HG02884 (cell line): ENCODE data around the gene GOT1.

Experiments used
- ATAC-seq: cut with Tn5 transposase; IDR thresholded peaks from one replicate; pipeline ENCODE4 v1.9.1; 2021; ENCODE audit warnings: mild to moderate bottlenecking, moderate library complexity; ENCODE audit not compliant: unreplicated experiment

The GOT1 gene

DNA sequence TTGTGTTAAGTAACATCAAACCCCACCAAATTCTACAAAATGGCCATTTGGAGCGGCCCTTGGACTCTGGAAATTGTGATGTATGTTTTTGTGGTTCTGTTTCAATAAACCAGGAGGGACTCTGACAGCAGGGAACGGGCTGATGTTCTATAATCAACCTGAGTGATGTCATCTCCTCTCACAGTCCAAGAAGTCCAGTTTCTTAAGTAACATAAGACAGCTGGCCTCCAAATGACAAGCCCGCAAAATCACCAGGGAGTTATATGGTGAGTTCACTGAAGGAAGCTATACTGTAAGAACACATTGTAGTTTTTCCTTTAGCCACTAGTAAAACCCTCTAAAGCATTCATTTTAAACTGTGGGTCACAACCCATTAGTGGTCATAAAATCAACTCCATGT, 34.0 kb downstream of the GOT1 start:
- no peak for ATAC-seq

GRCh38 chr10:99395750-99396445, 34.5 kb downstream of the GOT1 start:
- ATAC-seq: no peak

DNA sequence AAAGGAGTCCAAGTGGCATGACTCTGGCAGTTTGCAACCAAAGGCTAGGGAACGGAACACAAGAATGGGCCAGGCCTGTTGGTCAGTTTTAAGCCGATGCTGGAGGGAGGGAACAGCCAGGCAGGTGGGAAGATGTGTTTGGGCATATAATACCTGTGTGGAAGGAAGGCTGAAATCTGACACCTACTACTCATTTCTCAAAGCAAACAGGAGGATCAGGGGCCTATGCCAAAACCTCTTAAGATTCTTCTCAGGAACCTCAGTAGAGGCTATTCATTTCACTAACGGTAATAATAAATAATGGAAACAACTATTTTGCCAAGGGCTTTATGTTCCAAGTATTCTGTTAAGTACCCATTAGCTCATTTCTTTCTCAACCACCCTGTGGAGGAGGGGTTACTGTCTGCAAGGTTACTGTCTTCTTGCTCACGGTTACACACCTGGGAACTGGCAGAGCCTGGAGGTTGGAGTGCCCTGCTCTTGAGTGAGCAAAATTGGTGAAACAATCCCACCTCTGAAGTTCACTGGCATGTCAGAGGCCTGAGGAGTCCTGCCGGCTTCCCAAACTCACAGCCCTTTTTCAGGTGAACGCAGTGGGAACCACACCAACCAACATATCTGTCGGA, 35.5 kb downstream of the GOT1 start:
- no peak for ATAC-seq

GRCh38 chr10:99394256-99394655, 36.2 kb downstream of the GOT1 start:
- no peak for ATAC-seq

- ATAC-seq: no peak
Observed at GRCh38 chr10:99393683-99394082, 36.7 kb downstream of the GOT1 start.

DNA sequence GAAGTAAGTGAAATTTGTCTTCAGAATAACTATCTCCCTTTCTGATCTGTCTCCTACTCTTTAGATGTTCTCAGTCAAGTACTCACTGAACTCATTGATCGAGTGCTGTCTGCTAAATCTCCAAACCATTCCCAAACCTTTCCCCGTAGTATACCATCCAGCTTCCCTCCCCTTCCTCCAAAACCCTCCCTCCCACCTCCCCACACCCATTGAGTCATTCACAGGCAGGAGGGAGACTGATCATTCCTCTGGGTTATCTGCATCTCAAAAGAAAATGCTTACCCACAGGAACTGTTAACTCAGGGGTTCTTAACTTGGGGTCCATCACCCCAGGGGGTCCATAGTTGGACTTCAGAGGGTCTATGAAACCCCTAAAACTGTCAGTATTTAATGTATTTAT, 37.4 kb downstream of the GOT1 start:
- ATAC-seq: no peak

DNA sequence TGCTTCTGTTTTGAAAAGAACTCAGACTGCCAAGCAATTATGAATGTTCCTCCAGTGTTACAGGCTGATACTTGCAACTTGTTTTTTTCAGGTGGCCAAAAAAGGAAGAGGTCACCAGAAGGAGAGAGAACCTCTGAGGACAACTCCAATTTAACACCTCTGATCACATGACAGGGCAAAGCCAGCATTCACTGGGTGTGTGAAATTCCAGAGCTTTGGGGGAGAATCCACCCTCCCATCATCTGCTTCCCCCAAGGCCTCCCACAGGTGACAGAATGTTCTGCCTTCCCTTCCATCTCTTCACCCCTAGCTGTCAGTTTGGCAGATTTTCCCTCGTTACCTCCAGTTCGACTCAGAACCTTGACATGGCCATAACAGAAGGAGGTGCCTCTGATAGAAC, 39.1 kb downstream of the GOT1 start:
- ATAC-seq: no peak

GRCh38 chr10:99389729-99390480, 40.5 kb downstream of the GOT1 start:
- ATAC-seq: no peak

DNA sequence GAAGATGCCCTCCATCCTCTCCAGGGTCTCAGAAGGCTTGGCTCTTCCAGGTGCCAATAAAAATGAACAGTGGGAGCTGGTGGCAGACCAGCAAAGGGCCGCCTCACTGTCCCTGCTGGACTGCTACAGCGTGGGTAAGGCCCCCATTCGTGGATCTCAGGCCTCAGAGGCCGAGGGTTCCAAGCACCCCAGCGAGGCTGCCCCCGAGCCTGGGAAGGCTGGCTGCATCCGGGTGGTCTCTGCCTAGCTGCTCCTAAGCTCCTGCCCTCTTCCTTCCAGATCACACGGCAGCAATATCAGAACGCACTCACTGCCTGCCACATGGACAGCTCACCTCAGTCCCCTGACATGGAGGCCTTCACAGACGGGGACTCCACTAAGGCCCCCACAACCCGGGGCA, 42.9 kb downstream of the GOT1 start:
- ATAC-seq: no peak

DNA sequence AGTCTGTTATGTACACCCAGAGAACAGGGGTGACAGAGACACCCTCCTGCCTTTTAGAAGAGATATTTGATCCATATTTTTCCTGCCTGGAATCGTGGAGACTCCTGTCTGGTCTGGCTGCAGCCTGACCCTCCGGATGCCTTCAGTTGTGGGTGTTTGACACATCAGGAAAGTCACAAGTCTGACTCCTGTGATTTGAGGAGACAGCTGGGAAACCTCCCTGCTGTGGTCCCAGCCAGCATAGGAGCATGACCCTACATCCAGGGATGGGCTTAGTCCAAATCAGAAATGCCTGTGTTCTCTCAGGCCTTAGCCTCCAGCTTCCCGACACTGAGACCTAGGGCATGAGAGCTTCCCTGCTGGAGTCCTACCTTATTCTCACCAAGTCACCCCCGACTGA, 43.4 kb downstream of the GOT1 start:
- ATAC-seq: no peak

- ATAC-seq: no peak
Observed at GRCh38 chr10:99382176-99382575, 48.2 kb downstream of the GOT1 start.

DNA sequence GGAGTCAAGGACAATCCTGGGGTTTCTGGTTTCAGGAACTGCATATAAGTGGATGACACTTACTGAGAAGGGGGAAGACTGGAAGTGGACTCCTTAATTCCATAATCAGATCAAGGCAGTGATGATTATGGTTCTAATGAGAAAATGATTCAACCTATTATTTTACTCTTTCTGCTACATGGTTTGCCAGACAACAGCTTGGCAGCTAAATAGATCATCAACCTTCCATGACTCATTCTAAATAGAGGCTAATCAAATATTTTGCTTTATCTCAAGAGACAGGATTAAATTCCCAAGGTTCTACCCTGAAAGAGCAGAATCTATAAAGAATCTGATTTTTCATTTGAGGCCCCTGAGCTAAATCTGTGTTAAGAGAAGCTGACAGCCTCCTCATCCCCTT, 55.0 kb downstream of the GOT1 start:
- no peak for ATAC-seq

GRCh38 chr10:99374972-99375371, 55.5 kb downstream of the GOT1 start:
- ATAC-seq: no peak

DNA sequence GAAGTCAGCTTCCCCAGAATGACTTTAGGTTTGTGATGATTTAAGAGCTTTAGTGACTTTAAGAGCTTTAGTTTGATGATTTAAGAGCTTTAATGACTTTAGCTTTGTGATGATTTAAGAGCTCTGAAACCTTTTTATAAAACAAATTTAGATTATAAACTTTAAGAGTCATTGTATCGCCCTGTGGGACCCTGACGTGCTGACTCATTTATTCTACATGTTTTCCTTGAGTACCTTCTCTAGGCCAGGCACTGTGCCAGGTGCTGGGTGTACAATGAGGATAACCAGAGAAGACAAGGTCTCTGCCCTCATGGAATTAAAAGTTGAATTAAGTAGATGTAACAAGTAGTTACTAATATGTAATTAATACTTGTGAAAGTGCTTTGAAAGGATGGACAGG, 55.9 kb downstream of the GOT1 start:
- ATAC-seq: no peak

DNA sequence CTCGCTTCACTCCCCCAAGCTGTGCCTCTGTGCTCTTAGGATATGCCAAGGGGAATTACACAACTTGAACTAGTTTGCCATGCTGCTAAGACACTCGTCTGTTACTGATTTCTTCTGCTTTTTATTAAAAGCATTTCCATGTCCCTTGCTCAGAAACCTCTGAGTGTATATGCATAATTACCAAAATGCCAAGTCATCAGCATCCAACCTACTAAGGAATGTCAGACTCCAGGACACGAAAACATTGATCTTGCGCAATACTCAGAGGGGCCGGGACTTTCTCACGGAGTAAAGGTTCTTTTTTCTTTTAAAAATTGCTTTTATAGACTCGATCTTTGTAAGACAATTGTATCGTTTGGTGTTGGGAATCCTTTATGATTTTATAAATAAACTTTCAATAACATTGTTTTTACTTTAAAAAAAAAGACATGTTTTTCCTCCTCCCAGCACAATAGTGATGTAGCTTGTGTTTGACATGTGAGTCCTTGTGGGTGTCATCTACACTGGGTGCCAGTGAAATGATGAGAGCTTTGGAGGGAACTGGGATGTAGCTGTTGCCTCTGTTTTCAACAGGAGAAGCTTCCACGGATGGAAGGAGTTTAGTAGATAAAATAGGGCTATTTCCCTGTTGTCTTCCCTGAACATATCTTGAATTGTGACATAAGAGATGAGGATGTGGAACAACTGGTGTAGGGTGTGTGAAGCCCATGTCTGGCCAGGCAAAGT, 57.7 kb downstream of the GOT1 start:
- no peak for ATAC-seq

- peak; percentile 90 for ATAC-seq
Observed at GRCh38 chr10:99370993-99371392, 59.4 kb downstream of the GOT1 start.

DNA sequence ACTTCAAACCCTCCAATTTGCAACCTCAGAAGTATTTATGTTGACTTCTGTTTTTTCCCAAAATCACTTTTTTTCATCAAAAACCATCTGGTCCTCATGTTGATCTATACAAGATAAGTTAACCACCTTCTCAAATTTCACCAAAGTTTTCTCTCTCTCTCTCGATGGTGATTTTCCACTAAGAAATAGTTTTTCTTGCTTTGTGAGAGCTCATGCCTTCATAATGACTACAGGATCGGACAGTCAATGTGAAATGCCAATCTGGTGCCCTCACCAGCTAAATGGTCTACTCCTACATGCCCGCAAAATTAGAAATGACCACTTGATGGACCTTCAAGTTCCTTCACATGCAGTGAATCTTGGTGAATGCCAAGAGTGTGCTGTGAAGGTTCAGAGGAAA, 60.9 kb downstream of the GOT1 start:
- no peak for ATAC-seq

- ATAC-seq: no peak
Observed at GRCh38 chr10:99369126-99369525, 61.3 kb downstream of the GOT1 start.

DNA sequence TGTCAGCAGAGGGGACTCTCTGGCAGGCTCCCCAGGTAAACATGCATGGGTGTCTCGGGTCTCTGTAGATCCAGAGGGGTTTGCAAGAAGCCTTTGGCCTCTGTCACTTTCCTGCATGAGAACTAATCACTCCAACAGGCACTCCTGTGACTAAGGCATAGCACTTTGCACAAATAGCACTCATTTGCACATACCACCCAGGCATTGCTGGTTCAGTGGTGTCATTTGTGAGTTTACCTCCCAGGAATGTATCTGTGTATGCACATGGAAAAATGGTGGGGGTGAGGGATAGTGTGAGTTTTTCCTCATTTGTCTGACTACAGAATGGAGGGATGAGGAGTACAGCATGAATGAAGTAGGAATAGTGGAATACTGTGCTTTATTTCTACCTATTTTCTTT, 61.8 kb downstream of the GOT1 start:
- ATAC-seq: no peak

DNA sequence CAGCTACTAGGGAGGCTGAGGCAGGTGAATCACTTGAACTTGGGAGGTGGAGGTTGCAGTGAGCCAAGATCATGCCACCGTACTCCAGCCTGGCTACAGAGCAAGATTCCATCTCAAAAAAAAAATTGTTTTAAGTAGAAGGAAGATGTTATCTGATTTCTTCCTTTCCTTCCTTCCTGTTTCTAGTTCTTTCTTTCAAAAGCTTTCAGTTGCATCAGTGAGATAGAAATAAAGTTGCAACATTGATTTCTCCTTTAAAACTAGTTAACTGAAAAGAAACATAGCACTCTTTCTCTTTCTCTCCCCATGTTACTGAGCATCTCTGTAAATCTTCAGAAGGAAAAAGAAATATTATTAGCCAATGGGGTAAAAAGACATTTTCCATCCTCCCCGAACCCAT, 63.8 kb downstream of the GOT1 start:
- ATAC-seq: no peak

DNA sequence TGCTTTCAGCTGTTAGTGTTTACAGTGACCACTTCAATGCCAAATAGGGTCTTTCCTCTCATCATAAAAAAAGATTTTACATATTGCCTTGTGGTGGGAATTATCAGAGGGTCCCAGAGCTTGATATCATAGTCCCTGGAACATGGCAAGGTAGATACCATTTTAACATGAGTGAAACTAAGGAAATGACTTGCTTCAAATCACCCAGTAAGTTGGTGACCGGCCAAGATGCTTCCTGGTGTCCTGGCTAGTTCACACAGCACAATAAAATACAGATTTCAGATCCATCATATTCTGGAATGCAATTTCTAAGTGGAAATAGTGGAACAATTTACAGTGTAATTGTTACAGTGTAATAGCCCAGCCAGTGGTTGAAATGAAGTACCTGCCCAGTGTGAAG, 64.7 kb downstream of the GOT1 start:
- ATAC-seq: no peak

DNA sequence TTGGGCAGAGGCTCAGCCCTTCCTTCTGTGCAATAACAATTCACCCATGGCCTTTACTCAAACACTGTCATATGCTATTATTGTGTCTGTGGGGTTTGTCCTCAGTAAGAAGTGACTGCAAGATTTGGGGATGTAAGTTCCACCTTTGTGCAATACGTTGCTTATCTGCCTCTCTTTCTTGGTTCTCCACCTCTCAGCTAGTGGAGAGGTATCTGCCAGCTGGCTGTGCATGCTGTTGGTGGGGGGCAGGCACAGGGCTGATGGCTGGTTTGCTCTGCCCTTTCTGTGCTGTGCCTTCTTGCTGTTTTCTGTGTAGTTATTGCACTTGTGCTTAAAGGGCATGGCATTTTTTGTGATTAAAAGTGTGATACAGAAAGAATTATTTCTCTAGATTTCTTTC, 65.1 kb downstream of the GOT1 start:
- ATAC-seq: no peak
